Measurements from ENCODE around the gene RTN4R. TPM values are rescaled to one million over a fixed set of nuclear protein-coding genes. Genes with fewer than 3 reads are reported as not detected.

RTN4R gene
- total RNA-seq, 1 experiment from 2014 or later: 25.0 TPM

DNA sequence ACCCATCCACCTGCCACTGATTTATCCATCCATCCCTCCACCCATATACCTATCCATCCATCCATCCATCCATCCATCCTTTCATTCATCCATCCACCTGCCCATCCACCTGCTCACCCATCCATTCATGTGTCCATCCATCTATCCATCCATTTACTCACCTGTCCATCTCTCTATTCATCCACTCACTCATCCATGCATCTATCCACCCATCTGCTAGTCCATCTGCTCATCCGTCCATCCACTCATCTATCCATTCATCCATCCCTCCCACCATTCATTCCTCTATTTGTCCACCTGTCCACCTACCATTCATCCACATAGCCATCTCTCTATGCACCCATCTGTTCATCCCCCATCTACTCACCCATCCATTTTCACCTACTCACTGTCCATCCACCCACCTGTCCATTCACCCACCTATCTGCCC, 68.7 kb downstream of the RTN4R start:
- DNase-seq (ENCODE audit: low spot score) (no peak), ATAC-seq (no peak)
- Mint-ChIP-seq H3K36me3 (no peaks in the 10 kb centered on the region), H3K27ac (no peak overlapping the region), H3K9me3 (no peaks in the 10 kb centered on the region), H3K4me3 (no peak overlapping the region), H3K4me1 (peaks cover 16% of the 10 kb centered on the region), H3K27me3 (ENCODE audit: low read depth) (no peaks in the 10 kb centered on the region)
- TF ChIP-seq OVOL2 (CRISPR knock-in tag; IDR thresholded peaks at IDR 0.05; ENCODE audit: borderline replicate concordance): no peak
- TF ChIP-seq, protein P1, sequence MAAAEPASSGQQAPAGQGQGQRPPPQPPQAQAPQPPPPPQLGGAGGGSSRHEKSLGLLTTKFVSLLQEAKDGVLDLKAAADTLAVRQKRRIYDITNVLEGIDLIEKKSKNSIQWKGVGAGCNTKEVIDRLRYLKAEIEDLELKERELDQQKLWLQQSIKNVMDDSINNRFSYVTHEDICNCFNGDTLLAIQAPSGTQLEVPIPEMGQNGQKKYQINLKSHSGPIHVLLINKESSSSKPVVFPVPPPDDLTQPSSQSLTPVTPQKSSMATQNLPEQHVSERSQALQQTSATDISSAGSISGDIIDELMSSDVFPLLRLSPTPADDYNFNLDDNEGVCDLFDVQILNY (CRISPR knock-in tag; IDR thresholded peaks at IDR 0.05): no peak
- TF ChIP-seq, protein P2, sequence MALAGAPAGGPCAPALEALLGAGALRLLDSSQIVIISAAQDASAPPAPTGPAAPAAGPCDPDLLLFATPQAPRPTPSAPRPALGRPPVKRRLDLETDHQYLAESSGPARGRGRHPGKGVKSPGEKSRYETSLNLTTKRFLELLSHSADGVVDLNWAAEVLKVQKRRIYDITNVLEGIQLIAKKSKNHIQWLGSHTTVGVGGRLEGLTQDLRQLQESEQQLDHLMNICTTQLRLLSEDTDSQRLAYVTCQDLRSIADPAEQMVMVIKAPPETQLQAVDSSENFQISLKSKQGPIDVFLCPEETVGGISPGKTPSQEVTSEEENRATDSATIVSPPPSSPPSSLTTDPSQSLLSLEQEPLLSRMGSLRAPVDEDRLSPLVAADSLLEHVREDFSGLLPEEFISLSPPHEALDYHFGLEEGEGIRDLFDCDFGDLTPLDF (CRISPR knock-in tag; IDR thresholded peaks at IDR 0.05): no peak
- TF ChIP-seq, protein P3, sequence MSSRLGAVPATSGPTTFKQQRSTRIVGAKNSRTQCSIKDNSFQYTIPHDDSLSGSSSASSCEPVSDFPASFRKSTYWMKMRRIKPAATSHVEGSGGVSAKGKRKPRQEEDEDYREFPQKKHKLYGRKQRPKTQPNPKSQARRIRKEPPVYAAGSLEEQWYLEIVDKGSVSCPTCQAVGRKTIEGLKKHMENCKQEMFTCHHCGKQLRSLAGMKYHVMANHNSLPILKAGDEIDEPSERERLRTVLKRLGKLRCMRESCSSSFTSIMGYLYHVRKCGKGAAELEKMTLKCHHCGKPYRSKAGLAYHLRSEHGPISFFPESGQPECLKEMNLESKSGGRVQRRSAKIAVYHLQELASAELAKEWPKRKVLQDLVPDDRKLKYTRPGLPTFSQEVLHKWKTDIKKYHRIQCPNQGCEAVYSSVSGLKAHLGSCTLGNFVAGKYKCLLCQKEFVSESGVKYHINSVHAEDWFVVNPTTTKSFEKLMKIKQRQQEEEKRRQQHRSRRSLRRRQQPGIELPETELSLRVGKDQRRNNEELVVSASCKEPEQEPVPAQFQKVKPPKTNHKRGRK (CRISPR knock-in tag; IDR thresholded peaks at IDR 0.05; ENCODE audit: borderline replicate concordance): no peak
- TF ChIP-seq, protein P4, sequence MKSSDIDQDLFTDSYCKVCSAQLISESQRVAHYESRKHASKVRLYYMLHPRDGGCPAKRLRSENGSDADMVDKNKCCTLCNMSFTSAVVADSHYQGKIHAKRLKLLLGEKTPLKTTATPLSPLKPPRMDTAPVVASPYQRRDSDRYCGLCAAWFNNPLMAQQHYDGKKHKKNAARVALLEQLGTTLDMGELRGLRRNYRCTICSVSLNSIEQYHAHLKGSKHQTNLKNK (CRISPR knock-in tag; IDR thresholded peaks at IDR 0.05): no peak
- no peak for TF ChIP-seq MYBL2 (CRISPR knock-in tag; IDR thresholded peaks at IDR 0.05)
- TF ChIP-seq TCF7 (CRISPR knock-in tag; IDR thresholded peaks at IDR 0.05; ENCODE audit: low read depth): no peak
- CTCF ChIA-PET: interaction anchor here (0.9 kb wide), 1 partner anchor 39 kb away, joined by 7 read pairs; no protein-coding TSS in a partner anchor
- POLR2A ChIA-PET: no interaction called here

DNA sequence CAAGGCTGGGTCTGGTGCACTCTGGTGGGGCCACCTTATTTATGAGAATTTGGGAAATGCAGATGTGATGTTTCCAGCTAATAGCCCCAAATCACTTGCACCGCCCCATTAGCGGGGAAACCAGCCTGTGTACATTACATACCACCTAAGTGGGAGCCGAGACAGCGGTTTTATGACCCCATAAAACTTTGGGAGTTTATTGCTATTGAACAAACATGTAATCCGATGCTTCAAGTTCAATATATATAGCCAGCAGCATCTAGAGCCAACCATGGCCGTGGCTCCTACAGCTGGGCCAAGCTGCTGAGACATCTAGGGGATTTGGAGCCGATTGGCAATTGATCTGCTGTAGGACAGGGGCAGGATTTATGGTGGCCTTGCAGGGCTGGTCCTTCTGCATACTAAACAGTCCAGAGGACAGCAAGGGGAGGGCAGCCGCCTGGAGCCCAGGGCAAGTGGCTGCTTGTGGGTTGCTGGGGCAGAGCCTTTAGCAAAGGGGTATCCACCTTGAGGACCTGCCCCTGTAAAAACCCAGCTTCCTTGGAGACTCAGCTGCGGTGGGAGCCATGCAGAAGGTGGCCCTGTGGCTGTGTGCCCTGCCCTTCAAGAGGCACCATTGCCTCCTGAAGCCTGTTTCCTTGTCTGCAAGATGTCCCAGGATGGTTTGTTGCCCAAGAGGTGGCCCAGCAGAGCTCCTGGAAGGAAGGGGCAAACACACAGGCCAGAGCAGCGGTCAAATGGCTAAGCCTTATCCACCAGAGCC, 69.4 kb downstream of the RTN4R start:
- Mint-ChIP-seq H3K27me3 (ENCODE audit: low read depth) (no peaks in the 10 kb centered on the region), H3K4me1 (peaks cover 10% of the 10 kb centered on the region), H3K27ac (no peak overlapping the region; the same call in 1 of the 2 replicates), H3K9me3 (no peaks in the 10 kb centered on the region), H3K36me3 (no peaks in the 10 kb centered on the region), H3K4me3 (no peak overlapping the region)
- DNase-seq (ENCODE audit: low spot score) (no peak), ATAC-seq (no peak)
- ChIA-PET CTCF (interaction anchor here (0.9 to 1.9 kb wide), 2 partner anchors 40 to 44 kb away, joined by 5 to 7 read pairs; no protein-coding TSS in a partner anchor), POLR2A (no interaction called here)
- no peak for TF ChIP-seq ETV6 (CRISPR knock-in tag; IDR thresholded peaks at IDR 0.05)
- TF ChIP-seq SMAD3 (CRISPR knock-in tag; IDR thresholded peaks at IDR 0.05; ENCODE audit: borderline replicate concordance): no peak
- no peak for TF ChIP-seq ZNF263 (CRISPR knock-in tag; IDR thresholded peaks at IDR 0.05; ENCODE audit: low read depth)
- TF ChIP-seq, protein P5, sequence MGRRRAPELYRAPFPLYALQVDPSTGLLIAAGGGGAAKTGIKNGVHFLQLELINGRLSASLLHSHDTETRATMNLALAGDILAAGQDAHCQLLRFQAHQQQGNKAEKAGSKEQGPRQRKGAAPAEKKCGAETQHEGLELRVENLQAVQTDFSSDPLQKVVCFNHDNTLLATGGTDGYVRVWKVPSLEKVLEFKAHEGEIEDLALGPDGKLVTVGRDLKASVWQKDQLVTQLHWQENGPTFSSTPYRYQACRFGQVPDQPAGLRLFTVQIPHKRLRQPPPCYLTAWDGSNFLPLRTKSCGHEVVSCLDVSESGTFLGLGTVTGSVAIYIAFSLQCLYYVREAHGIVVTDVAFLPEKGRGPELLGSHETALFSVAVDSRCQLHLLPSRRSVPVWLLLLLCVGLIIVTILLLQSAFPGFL (CRISPR knock-in tag; IDR thresholded peaks at IDR 0.05; ENCODE audit: borderline replicate concordance): no peak

DNA sequence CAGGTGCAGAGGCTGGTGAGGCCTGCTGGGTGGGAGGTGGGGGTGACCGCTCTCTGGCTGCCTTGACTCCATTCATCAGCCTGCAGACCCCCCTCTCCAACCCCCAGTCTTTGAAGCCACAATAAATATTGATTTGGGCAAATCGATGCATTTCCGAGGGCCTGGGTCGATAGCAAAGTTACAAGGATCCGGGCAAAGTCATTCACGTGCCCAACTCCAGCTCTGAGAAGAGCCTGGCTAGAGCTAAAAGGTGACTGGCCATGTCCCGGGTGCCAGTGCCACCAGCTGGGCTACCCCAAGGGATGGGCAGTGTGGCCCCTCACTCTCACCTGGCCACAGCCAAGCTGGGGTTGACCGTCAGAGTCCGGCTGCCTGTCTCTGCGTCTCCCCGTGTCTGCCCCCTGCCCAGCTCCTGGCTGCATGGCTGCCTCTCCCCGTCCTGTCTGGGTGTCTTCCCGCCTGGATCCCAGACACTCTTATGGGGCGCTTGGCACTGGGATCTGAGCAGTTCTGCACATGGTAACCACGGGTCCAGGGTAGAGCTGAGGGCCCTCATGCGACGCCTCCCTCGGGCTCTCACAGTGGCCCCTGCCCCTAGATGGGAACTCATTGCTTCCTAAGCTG, 70.6 kb downstream of the RTN4R start:
- DNase-seq (ENCODE audit: low spot score) (no peak), ATAC-seq (no peak)
- Mint-ChIP-seq H3K36me3 (no peaks in the 10 kb centered on the region), H3K9me3 (no peaks in the 10 kb centered on the region), H3K27ac (no peak overlapping the region; the same call in 1 of the 2 replicates), H3K4me1 (no peaks in the 10 kb centered on the region; the same call in 1 of the 2 replicates), H3K27me3 (ENCODE audit: low read depth) (no peaks in the 10 kb centered on the region), H3K4me3 (no peak overlapping the region)
- TF ChIP-seq SP1 (CRISPR knock-in tag; conservative IDR thresholded peaks at IDR 0.05) (no peak), SMAD3 (CRISPR knock-in tag; IDR thresholded peaks at IDR 0.05; ENCODE audit: borderline replicate concordance) (no peak)
- TF ChIP-seq, protein P6, sequence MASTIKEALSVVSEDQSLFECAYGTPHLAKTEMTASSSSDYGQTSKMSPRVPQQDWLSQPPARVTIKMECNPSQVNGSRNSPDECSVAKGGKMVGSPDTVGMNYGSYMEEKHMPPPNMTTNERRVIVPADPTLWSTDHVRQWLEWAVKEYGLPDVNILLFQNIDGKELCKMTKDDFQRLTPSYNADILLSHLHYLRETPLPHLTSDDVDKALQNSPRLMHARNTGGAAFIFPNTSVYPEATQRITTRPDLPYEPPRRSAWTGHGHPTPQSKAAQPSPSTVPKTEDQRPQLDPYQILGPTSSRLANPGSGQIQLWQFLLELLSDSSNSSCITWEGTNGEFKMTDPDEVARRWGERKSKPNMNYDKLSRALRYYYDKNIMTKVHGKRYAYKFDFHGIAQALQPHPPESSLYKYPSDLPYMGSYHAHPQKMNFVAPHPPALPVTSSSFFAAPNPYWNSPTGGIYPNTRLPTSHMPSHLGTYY (CRISPR knock-in tag; IDR thresholded peaks at IDR 0.05): no peak
- TF ChIP-seq, protein P7, sequence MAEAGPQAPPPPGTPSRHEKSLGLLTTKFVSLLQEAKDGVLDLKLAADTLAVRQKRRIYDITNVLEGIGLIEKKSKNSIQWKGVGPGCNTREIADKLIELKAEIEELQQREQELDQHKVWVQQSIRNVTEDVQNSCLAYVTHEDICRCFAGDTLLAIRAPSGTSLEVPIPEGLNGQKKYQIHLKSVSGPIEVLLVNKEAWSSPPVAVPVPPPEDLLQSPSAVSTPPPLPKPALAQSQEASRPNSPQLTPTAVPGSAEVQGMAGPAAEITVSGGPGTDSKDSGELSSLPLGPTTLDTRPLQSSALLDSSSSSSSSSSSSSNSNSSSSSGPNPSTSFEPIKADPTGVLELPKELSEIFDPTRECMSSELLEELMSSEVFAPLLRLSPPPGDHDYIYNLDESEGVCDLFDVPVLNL (CRISPR knock-in tag; IDR thresholded peaks at IDR 0.05; ENCODE audit: borderline replicate concordance, low read depth): no peak
- TF ChIP-seq, protein P8, sequence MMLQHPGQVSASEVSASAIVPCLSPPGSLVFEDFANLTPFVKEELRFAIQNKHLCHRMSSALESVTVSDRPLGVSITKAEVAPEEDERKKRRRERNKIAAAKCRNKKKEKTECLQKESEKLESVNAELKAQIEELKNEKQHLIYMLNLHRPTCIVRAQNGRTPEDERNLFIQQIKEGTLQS (CRISPR knock-in tag; conservative IDR thresholded peaks at IDR 0.05): no peak
- TF ChIP-seq, protein P9, sequence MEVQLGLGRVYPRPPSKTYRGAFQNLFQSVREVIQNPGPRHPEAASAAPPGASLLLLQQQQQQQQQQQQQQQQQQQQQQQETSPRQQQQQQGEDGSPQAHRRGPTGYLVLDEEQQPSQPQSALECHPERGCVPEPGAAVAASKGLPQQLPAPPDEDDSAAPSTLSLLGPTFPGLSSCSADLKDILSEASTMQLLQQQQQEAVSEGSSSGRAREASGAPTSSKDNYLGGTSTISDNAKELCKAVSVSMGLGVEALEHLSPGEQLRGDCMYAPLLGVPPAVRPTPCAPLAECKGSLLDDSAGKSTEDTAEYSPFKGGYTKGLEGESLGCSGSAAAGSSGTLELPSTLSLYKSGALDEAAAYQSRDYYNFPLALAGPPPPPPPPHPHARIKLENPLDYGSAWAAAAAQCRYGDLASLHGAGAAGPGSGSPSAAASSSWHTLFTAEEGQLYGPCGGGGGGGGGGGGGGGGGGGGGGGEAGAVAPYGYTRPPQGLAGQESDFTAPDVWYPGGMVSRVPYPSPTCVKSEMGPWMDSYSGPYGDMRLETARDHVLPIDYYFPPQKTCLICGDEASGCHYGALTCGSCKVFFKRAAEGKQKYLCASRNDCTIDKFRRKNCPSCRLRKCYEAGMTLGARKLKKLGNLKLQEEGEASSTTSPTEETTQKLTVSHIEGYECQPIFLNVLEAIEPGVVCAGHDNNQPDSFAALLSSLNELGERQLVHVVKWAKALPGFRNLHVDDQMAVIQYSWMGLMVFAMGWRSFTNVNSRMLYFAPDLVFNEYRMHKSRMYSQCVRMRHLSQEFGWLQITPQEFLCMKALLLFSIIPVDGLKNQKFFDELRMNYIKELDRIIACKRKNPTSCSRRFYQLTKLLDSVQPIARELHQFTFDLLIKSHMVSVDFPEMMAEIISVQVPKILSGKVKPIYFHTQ (CRISPR knock-in tag; IDR thresholded peaks at IDR 0.05): no peak
- POLR2A ChIA-PET: no interaction called here
- CTCF ChIA-PET: interaction anchor here (1.8 to 5.7 kb wide), 4 partner anchors 11 to 43 kb away, joined by 5 to 25 read pairs (median 8); no protein-coding TSS in a partner anchor

All from WTC11 (cell line).